ENCODE measurements around the gene DNM1.

Gene DNM1

GRCh38 chr9:128252317-128253139 is 49.3 kb downstream of the DNM1 start:
- FAIRE-seq = no peak

DNA sequence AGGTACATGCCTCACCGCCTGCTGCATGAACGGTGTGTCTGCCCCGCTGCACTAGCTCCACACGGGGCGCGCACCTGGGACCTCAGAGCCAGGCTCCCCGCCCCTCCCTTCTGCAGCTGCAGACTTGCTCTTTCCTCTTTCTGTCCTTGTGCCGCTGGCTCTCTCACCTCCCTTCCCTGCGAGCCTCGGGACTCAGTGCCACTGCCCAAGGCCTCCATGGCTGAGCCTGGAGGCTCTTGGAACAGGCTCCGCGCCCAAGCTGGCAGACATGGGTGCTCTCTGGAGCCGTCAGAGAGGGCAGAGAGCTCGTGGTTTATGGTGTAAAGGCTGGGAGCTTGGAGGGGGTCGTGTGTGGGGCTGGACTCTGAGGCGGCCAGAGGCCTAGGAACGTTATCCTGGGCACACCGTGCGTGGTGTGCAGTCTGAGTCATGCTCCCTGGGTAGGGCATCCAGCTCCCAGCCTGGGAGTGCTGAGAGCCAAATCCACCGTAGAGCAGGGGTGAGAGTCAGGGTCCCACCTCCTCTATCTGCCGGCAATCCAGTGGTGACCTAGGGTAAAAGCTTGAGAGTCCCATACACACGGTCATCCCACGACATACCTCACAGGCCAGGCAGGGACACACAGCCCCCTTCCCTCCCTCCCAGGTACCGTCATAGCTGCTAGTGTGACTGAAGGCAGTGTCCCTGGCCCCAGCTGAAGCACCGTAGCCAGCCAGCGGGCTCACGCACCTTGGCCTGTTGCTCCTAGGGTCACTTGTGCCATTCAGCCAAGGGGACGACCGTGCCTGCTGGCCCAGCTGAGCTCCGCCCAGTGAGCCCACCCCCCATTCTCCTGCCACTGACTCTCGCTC is 50.2 kb downstream of the DNM1 start:
- no peak for FAIRE-seq

DNA sequence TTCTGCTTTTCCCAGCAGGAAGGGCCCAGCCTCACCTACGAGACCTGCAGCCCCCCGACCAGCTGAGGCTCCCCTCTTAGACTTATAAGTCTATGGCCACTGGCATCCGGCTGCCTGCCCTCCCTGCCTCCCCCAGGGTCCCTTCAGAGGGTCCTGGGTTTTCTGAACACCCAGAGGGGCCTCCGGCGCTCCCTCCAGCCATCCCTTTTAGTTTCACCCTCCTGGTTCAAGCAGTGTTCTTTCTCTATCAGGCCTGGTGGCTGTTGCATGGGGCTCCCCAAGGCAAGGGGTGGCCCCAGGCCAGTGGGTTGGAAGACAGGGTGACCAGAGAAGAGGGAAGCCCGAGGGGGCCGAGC is 50.8 kb downstream of the DNM1 start:
- FAIRE-seq = no peak

GRCh38 chr9:128254362-128254761 is 51.2 kb downstream of the DNM1 start:
- no peak for FAIRE-seq

DNA sequence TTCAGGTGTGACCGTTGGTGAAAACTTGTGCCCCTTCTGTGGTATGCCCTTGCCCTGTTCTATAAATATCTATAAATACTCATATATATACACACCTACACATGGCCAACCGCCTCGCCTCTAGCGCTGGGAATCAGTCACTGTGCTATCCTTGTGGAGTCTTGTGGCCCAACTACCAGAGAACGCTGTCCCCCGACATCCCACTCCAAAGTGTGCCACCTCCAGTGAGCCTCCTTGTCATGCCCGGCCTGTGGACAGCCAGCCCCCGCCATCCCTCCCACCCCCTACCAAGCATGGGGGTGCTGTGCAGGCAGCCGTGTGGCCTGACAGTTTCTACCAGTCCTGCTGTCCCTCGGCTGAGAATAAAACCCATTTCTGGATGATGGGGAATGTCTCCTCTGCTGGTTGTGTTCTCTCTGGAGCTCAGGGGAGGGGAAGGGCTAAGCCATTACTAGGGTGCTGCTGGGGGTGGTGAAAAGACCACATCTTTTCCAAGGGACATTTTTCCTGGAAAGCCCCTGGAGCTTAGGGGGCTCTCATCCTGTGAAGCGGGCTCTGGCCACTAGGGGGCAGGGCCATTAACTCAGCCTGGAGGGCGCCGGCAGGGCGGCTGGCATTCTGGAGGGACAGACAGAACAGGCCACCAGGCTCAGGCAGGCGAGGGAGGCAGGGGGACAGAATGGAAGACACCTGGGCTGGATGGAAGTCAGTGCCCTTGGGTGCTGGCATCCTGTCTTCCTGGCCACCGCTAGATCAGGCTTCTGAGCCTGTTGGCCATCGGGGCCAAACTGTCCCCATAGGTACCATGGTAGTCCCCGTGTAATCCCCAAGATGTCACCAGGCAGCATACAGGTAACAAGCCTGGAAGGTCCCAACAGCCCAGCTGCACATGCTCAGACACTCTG is 51.9 kb downstream of the DNM1 start:
- no peak for FAIRE-seq

DNA sequence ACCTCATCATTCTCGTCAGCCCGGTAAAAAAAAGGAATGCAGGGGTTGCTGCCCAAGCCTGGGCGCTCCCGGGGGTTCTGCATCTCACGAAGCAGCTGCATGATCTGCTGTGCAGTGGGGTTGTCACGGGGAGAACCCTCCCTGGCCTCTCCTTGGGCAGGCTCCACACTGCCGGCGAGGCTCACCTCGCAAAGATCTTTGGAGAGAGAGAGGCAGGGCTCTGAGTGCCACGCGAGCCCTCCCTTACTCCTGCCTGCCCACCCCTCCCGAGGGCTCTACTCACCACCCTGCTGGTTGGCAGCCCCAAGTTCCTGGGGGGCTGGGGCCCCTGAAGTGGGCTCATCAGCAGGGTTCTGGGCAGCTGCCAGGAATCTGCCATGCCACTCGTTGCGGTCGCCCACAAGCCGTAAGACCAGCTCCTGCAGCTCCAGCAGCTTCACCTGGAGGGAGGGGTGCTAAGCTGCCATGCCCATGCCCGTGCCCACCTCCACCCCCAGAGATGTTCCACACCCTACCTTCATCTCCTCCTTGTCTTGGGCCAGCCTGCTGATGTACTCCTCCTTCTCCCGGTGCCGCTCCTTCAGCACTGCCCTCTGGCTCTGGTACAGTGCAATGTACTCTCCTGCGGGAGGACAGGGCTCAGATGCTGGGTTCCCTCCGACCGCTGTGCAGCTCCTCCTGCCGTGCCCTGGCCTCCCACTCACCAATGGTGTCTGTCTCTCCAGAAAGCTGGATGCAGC is 54.1 kb downstream of the DNM1 start:
- FAIRE-seq = no peak

DNA sequence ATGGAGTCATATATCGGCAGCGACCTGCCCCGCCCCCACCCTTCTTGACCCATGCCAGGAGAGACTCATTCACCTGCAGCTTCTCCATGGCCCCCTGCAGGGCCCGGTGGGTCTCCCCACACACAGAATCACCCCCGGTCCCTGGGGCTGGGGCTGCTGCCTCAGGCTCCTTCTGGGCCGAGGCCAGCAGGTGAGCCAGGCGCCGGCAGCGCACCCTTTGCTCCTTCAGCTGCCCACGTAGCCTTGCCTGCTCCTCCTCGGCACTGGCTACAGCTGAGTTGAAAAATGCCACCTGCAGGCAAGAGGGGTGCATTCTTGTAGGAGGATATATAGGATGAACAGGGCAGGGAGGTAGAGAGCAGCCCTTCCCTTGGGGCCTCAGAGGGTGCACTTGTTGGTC is 54.7 kb downstream of the DNM1 start:
- no peak for FAIRE-seq

GRCh38 chr9:128258326-128258725 is 55.1 kb downstream of the DNM1 start:
- no peak for FAIRE-seq

GRCh38 chr9:128259156-128259555 is 56.0 kb downstream of the DNM1 start:
- no peak for FAIRE-seq

DNA sequence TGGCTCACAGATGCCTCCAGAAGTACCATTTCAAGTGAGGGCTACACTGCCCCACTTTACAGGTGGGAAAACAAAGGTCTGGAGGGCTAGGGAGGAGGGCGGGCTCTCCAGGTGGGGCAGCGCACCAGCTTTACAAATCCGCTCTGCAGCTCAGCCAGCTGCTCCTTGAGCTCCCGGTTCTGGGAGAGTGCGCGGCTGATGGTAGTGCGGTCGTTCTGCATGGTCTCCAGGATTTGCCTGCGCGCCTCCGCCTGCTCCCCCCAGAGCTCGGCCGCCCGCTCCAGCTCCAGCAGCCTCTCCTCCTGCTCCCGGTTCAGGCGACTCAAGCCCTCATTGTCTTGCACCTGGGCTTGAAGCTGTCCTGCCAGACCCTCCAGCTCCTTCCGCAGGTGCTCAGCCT is 57.2 kb downstream of the DNM1 start:
- no peak for FAIRE-seq

DNA sequence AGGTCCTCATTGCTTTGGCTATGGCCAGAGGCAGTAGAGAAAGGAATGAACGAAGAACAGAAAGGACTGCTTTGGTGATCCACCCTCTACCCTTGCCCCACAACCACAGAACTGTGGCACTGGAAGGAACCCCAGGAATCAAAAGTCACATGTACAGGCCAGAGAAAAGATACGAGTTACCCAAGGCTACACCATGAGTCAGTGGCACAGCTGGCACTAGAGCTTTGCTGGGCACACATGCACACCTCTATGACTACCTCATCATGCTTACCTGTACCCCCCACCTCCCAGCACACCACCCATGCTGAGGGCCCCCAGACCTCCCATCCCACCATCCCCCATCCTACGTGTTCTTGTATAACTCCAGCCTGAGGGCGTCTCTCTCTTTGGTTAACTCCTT is 59.5 kb downstream of the DNM1 start:
- no peak for FAIRE-seq

- no peak for FAIRE-seq
Observed at GRCh38 chr9:128265348-128265847, 62.2 kb downstream of the DNM1 start.

DNA sequence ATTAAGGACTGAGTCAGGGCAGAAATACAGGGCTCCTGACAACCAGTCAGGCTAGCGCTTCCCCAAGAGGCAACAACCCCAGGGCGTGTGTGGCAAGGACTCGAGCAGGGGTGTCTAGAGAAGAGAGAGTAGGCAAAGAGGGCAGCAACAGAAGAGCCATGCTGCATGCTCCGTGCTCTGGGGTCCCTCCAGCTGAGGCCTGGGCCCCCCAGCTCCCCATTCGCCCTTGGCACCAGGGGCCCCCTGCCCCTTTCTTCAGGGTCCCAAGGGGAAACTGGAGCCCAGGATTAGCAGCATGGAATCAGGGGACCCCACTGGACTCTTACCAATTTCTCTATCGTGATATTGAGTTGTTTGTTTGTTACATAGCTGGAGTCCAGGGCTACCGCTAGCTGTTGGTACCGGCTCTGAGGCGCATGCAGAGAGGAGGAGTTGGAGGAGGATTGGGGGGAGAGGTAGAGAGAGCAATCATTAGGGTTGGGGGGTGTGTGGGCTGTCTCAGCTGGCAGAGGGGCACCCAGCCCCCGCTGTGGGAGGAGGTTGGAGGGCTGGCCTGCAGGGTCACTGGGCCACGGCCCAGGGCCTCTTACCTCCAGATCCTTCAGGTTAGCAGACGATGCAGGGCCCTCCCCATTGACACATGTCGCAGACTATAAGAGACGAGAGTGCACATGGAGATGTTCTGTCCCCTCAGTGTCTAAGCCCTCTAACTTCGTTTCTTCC is 63.9 kb downstream of the DNM1 start:
- no peak for FAIRE-seq

- FAIRE-seq = no peak
Observed at GRCh38 chr9:128271112-128271511, 67.9 kb downstream of the DNM1 start.

GRCh38 chr9:128271512-128271911 is 68.3 kb downstream of the DNM1 start:
- FAIRE-seq = no peak

- no peak for FAIRE-seq
Observed at GRCh38 chr9:128274245-128274644, 71.1 kb downstream of the DNM1 start.

DNA sequence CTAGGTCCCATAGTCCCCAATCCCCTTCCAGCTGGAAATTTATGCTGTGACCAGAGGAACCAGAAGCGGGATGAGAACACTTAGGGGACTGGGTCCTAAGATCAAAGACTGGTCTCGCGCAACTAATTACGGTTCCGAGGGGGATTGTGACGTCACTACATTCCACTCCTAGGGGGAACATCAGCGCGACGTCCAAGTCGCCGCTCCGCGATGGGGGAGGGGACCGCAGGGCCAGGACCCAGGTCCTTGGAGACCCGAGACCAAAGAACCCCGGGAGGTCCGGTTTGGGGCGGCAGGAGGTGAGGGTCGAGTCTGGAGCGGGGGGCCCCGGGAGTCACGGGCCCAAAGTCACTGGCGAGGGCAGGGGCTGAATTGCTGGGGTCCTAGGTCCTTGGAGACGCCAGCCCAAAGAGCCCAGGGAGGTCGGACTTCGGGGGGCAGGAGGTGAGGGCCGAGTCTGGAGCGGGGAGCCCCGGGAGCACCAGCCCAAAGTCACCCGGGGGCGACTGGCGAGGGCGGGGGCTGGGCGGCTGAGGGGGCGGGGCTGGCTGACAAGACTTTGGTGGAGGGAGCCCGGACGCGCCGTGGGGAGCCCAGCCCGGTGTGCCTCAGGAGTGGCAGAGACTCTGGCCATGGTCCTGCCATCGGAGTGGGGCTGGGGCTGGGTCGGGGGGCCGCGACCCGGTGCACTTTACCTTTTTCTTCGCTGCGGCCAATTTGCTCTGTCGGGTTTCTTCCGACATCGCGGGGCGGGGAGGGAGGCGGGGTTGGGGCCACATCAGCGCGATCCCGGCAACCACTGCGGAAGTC is 72.2 kb downstream of the DNM1 start, which contains the start of gene GOLGA2:
Gene GOLGA2 (minus strand): TSS at position 810 of the 810 bp plus-strand sequence. CDS start 31 bp downstream, at position 779.
- FAIRE-seq = no peak

DNA sequence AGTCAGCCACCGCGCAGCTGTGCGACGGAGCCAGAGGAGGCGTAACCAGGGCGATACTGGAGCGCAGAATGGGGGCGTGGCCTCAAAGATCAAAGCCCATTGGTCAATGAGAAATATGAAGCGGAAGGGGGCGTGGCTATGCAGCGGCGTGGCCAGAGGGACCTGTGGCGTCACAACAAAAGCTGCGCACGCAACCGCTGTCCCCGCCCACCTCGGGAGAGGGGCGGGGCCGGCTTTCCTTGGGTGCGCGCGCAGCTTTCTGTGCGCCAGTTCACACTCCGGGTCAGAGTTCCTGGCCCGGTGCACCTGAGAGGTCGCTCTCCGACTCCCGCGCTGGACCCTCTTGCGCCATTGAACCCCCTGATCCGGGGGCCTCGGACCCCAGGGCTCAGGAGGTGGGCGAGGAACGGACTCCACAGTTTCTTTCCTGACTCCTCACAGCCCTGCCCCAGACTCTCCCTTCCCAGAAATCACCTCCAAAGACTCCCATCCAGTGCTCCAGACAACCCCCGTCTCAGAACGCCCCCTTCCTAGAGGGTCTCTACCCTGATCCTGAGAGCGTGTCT is 72.9 kb downstream of the DNM1 start, which contains the start of gene SWI5:
Gene SWI5 (plus strand): TSS at position 269 of the 566 bp plus-strand sequence.
- peak; percentile 84 for FAIRE-seq

DNA sequence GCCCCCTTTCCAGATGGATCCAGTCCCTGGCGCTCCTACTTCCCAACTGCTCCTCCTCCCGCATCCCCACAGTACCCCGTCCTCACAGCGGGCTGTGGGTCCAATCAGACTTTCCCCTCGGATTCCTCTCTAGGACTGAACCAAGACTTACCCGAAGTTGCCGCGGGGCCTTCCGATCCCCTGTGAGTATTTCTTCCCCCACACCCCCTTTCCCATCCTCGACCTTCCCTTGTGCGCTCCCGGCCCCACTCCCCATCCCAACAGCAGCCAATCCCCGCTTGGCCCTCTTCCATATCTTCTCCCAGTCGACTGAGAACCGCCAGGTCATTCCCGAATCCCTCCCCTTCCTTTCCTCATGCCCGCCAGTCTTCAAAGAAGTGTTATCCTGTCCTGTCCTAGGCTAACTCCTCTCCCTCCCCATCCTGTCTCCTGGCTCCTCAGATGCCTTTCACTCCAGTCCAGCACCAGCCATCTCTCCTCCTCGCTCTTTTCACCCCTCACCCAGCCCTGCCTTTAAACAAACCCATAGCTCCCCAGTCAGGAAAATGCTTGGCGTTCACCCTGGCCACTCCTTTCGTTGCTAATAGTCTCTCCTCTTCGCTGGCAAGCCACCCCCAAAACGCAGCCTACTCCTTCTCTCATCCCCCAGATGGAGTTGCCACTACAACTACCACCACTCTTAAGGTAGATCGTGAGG is 73.5 kb downstream of the DNM1 start:
- FAIRE-seq = no peak
